Measurements from ENCODE around the gene SLC27A4. TPM values are rescaled to one million over a fixed set of nuclear protein-coding genes. Genes with fewer than 3 reads are reported as not detected.

Gene SLC27A4
- total RNA-seq, 2 experiments from 2014 or later = 14.2 to 16.0 TPM

GRCh38 chr9:128349125-128349524 lies 8.8 kb downstream of the SLC27A4 start:
- POLR2A ChIA-PET = interaction anchor here (0.5 kb wide), 1 partner anchor 663 kb away, joined by 4 read pairs; no protein-coding TSS in a partner anchor
- CTCF ChIA-PET (ENCODE audit: unreplicated experiment) = no interaction called here
- intact Hi-C loops (cut with micrococcal nuclease; ENCODE audit: unreplicated experiment) = no loop called here

GRCh38 chr9:128349772-128350171 lies 9.4 kb downstream of the SLC27A4 start:
- H3K4me3 ChIP-seq (ENCODE audit: low read depth, low read length, poor library complexity, severe bottlenecking) = no peak overlapping the region
- H3K27ac ChIP-seq (ENCODE audit: low read depth, low read length, poor library complexity, severe bottlenecking) = no peak overlapping the region
- CTCF ChIA-PET (ENCODE audit: unreplicated experiment) = no interaction called here
- H3K4me1 ChIP-seq (ENCODE audit: insufficient read depth, low read length, poor library complexity, severe bottlenecking) = no peaks in the 10 kb centered on the region
- no peaks in the 10 kb centered on the region for H3K79me2 ChIP-seq (ENCODE audit: insufficient read depth, low read depth, low read length)
- no TSS peak for BruUV-seq (replicated peaks)
- POLR2A ChIA-PET = interaction anchor here (0.6 kb wide), 1 partner anchor 376 kb away, joined by 4 read pairs; no protein-coding TSS in a partner anchor
- no peak for DNase-seq (ENCODE audit: low spot score)
- no peaks in the 10 kb centered on the region for H4K20me1 ChIP-seq (ENCODE audit: insufficient read depth, low read length)
- H3K9me3 ChIP-seq (ENCODE audit: low read length) = no peaks in the 10 kb centered on the region
- peaks cover 41% of the 10 kb centered on the region for H3K36me3 ChIP-seq (ENCODE audit: insufficient read depth, low read length)
- TF ChIP-seq CTCF (conservative IDR thresholded peaks at IDR 0.05; ENCODE audit: low read length) (no peak), EZH2phosphoT487 (IDR thresholded peaks at IDR 0.05; ENCODE audit: borderline replicate concordance, low read depth, low read length) (no peak)
- H3K4me2 ChIP-seq (ENCODE audit: low read length) = no peak overlapping the region
- H3K9me2 ChIP-seq (ENCODE audit: insufficient read depth, low read length) = no peaks in the 10 kb centered on the region
- no peak overlapping the region for H2AFZ ChIP-seq (ENCODE audit: low read length)
- intact Hi-C loops (cut with micrococcal nuclease; ENCODE audit: unreplicated experiment) = no loop called here

More at GRCh38 chr9:128349125-128349524, 8.8 kb downstream of the SLC27A4 start:
- Histone ChIP-seq H2AFZ (ENCODE audit: low read length) (no peak overlapping the region), H3K9me2 (ENCODE audit: insufficient read depth, low read length) (no peaks in the 10 kb centered on the region), H3K4me1 (ENCODE audit: insufficient read depth, low read length, poor library complexity, severe bottlenecking) (no peaks in the 10 kb centered on the region), H3K36me3 (ENCODE audit: insufficient read depth, low read length) (peaks cover 47% of the 10 kb centered on the region), H3K79me2 (ENCODE audit: insufficient read depth, low read depth, low read length) (no peaks in the 10 kb centered on the region), H3K4me2 (ENCODE audit: low read length) (no peak overlapping the region), H3K9me3 (ENCODE audit: low read length) (no peaks in the 10 kb centered on the region), H4K20me1 (ENCODE audit: insufficient read depth, low read length) (no peaks in the 10 kb centered on the region), H3K4me3 (ENCODE audit: low read depth, low read length, poor library complexity, severe bottlenecking) (no peak overlapping the region), H3K27ac (ENCODE audit: low read depth, low read length, poor library complexity, severe bottlenecking) (no peak overlapping the region)
- TF ChIP-seq CTCF (conservative IDR thresholded peaks at IDR 0.05; ENCODE audit: low read length) (no peak), EZH2phosphoT487 (IDR thresholded peaks at IDR 0.05; ENCODE audit: borderline replicate concordance, low read depth, low read length) (no peak)
- no peak for DNase-seq (ENCODE audit: low spot score)
- BruUV-seq (replicated peaks) = no TSS peak

- no peaks in the 10 kb centered on the region for H3K9me3 ChIP-seq (ENCODE audit: low read length)
- ChIA-PET CTCF (ENCODE audit: unreplicated experiment) (no interaction called here), POLR2A (interaction anchor here (0.6 kb wide), 1 partner anchor 61 kb away, joined by 4 read pairs; no protein-coding TSS in a partner anchor)
- intact Hi-C loops (cut with micrococcal nuclease; ENCODE audit: unreplicated experiment) = no loop called here
- no peak overlapping the region for H3K4me2 ChIP-seq (ENCODE audit: low read length)
- H3K4me3 ChIP-seq (ENCODE audit: low read depth, low read length, poor library complexity, severe bottlenecking) = no peak overlapping the region
- DNase-seq (ENCODE audit: low spot score) = no peak
- no peaks in the 10 kb centered on the region for H3K79me2 ChIP-seq (ENCODE audit: insufficient read depth, low read depth, low read length)
- H2AFZ ChIP-seq (ENCODE audit: low read length) = no peak overlapping the region
- TF ChIP-seq CTCF (conservative IDR thresholded peaks at IDR 0.05; ENCODE audit: low read length) (no peak), EZH2phosphoT487 (IDR thresholded peaks at IDR 0.05; ENCODE audit: borderline replicate concordance, low read depth, low read length) (no peak)
- no TSS peak for BruUV-seq (replicated peaks)
- peaks cover 14% of the 10 kb centered on the region for H3K36me3 ChIP-seq (ENCODE audit: insufficient read depth, low read length)
- H3K27ac ChIP-seq (ENCODE audit: low read depth, low read length, poor library complexity, severe bottlenecking) = no peak overlapping the region
- no peaks in the 10 kb centered on the region for H4K20me1 ChIP-seq (ENCODE audit: insufficient read depth, low read length)
- H3K9me2 ChIP-seq (ENCODE audit: insufficient read depth, low read length) = no peaks in the 10 kb centered on the region
- H3K4me1 ChIP-seq (ENCODE audit: insufficient read depth, low read length, poor library complexity, severe bottlenecking) = no peaks in the 10 kb centered on the region
Observed at GRCh38 chr9:128355451-128355850, 15.1 kb downstream of the SLC27A4 start.
